Ishikawa (cell line): ENCODE results near the gene WDR18.

ENCODE experiments used
- CREB1 ChIP-seq: IDR thresholded peaks from 2 replicates; pipeline ENCODE4 v1.6.1; 2012; ENCODE audit warnings: low read depth
- TAF1 ChIP-seq: IDR thresholded peaks from 2 replicates; pipeline ENCODE4 v1.6.1; 2012; ENCODE audit warnings: low read depth, mild to moderate bottlenecking

DNA sequence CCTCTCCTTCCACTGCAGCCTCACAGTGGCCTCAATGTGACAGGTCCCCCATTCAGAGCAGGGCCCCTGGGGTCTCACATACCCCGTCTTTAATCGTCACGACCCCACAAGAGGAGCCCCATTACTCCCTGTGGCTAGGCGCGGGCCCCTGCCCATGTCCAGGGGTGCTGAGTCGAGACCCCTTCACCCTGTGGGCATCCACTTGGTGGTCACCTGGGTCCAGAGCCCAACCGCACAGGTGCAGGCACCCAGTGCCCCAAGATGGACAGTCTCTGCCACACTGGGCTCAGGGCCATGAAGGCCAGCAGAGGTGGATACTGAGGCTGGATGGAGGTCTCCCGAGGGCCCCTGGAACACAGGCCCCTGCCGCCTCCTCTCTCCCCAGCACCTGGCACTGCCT lies 33.8 kb downstream of the WDR18 start:
- TF ChIP-seq CREB1 (no peak), TAF1 (no peak)
